GM19397 (cell line): Measurements from ENCODE around the gene UNC5A.

Experiments used
- ATAC-seq: cut with Tn5 transposase; IDR thresholded peaks from one replicate; pipeline ENCODE4 v1.9.1; 2021; ENCODE audit warnings: mild to moderate bottlenecking, moderate library complexity; ENCODE audit not compliant: unreplicated experiment

UNC5A gene

DNA sequence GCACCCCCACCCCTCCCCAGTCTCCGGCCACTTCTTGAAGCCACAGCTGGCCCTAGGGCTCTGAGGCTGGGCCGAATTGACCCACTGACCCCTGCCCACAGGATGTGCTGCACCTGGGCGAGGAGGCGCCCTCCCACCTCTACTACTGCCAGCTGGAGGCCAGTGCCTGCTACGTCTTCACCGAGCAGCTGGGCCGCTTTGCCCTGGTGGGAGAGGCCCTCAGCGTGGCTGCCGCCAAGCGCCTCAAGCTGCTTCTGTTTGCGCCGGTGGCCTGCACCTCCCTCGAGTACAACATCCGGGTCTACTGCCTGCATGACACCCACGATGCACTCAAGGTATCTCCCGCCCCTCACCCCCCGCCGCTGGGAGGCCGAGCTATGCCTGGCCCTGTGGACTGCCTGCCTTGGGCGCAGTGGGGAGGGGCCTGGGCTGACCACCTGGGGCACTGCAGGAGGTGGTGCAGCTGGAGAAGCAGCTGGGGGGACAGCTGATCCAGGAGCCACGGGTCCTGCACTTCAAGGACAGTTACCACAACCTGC is 67.5 kb downstream of the UNC5A start:
- ATAC-seq = no peak

GRCh38 chr5:176878463-176878862 is 68.1 kb downstream of the UNC5A start:
- ATAC-seq = no peak

DNA sequence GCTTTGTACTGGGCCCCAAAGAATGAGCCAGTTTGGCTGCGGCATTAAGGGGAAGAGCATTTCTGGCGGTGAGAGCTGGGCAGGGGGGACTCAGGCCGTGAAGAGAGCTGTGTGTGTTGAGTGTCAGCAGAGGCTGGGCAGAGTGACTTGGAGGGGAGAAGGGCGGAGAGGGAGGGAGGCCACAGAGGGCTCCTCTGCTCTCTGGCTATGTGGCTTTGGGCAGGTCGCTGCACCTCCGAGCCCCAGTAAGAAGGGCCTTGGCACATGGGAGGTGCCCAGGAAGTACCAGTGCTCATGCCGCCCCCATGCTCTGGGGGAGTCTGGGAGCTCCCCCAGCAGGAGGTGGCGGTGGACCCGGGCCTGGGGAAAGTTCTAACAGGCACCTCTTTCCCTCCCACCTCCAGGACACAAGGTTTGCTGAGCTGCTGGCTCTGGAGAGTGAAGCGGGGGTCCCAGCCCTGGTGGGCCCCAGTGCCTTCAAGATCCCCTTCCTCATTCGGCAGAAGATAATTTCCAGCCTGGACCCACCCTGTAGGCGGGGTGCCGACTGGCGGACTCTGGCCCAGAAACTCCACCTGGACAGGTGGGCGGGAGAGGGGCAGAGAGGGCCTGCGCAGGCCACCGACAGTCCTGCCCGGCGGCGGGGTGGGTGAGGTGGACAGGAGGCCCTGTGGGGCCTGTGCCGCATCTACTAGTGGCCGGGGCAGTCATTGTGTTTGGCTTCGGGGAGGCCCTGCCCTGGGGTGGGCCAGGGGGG is 68.7 kb downstream of the UNC5A start:
- ATAC-seq = no peak

DNA sequence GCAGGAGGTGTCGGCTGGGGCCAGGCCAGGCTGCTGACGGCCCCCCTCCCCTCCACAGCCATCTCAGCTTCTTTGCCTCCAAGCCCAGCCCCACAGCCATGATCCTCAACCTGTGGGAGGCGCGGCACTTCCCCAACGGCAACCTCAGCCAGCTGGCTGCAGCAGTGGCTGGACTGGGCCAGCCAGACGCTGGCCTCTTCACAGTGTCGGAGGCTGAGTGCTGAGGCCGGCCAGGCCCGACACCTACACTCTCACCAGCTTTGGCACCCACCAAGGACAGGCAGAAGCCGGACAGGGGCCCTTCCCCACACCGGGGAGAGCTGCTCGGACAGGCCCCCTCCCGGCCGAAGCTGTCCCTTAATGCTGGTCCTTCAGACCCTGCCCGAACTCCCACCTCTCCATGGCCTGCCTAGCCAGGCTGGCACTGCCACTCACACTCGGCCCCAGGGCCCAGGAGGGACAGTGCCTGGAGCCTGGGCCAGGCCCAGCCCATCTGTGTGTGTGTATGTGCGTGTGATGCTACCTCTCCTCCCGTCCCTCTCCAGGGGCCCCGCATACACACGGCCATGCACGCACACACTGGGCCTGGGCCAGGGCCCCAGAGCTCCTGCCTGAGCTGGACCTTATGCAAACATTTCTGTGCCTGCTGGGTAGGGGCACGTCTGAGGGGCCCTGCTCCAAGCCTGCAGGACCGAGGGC is 69.5 kb downstream of the UNC5A start:
- ATAC-seq = no peak

- ATAC-seq = no peak
These were observed 70.1 kb downstream of the UNC5A start for GRCh38 chr5:176880366-176881020.

- ATAC-seq = no peak
These were observed 70.8 kb downstream of the UNC5A start for GRCh38 chr5:176881021-176881749.

- no peak for ATAC-seq
These were observed 71.6 kb downstream of the UNC5A start for GRCh38 chr5:176881816-176882566.

- no peak for ATAC-seq
These were observed 72.2 kb downstream of the UNC5A start for GRCh38 chr5:176882567-176882903.

DNA sequence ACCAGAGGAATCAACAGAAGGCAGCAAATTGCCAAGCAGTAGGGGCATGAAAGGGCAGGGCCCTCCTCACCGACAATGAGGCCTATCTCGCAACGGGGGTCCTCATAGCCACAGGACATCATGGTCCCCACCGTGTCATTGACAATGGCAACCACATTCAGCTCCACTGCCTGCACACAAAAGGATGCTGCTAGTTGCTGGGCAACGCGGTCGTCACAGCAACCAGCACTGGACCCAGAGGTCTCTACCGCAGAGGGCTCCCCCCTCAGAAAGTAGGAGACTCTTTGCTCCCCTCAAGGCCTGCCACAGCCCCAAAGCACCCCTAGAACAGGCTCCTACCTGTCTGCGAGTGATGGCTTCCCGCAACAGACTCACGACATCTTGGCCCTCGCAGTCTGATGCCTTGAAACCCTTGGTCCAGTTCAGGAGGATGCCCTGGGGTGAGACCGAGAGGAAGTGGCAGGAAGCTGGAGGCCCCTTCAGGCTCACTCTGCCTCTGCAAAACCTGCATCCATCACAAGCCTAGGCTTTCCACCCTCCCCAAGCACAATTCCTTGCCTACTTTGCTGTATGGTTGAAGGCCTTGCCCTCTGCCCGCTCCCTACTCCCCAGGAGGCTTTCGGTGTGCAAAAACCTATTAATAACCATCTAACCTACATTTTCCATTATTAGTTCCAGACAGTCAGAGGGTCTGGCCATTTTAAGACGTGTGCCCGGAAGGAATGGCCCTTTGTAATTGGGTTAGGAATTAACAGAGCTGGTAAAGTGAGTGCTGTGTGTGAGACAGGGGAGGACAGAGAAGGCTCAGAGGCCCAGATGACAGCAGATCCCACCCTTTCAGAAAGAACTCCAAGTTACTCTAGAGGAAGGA is 73.6 kb downstream of the UNC5A start:
- no peak for ATAC-seq

- ATAC-seq = no peak
These were observed 74.2 kb downstream of the UNC5A start for GRCh38 chr5:176884571-176884890.

GRCh38 chr5:176886336-176887251 is 76.2 kb downstream of the UNC5A start:
- ATAC-seq = no peak

DNA sequence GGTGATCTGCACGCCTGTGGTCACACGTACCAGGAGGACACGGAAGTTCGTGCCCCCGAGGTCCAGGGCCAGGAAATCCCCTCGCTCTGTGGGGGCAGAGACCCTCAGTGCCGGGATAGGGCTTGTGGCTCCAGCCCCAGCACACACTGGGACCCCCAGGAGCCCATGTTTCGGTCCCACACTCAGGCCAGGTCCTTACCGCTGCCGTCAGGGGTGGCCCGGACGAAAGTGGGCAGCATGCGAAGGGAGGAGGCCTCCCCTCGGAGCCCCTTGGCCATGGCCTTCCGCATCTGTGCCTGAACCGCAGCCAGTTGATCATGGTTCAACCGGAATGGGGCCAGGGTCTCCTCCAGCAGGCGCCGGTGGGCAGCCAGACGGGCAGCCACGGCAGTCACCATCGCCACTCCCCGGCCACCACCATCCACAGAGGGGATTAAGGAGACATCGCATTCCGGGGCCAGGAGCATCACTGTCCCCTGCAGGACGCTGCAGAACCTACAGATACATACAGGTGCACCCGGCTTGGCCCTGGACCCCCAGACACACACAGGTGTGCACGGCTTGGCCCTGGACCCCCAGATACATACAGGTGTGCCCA is 77.0 kb downstream of the UNC5A start:
- no peak for ATAC-seq

DNA sequence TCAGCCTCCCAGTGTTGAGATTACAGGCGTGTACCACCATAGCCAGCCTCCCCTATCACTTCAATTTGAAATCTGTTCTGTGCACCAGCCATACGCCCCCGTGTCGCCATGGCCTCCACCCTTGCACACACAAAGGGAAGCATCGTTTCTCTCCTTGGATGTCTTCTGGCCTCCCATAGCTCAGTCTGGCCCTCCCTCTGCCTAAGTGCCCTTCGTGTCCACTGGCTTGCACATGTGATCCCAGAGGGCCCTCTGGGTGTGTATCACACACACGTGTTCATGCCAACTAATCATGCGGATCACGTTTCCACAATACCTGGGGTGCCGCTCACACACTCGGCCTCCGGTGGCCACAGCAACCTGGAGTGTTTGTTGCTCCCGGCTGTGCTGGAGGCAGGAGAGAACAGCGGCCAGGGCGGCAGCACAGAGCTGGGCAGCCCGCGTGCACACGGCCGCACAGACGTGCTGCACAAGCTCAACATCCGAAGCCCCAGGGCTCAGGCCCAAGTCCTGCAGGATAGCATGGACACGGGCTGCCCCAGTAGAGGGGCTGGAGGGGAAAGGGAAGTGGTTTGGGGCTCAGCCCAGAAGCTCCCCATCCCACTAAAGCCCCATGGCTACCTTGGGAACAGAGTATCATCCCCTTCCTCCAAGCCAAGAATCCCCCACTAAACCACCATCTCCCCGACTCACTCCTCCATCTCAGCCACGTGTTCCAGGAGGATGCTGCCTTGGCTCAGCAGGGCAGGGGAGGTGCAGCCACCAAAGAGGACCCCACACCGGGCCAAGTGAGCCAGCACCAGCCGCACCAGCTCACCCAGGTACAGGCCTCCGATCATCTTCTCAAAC is 77.9 kb downstream of the UNC5A start:
- no peak for ATAC-seq

GRCh38 chr5:176888865-176889165 is 78.5 kb downstream of the UNC5A start:
- ATAC-seq = no peak

DNA sequence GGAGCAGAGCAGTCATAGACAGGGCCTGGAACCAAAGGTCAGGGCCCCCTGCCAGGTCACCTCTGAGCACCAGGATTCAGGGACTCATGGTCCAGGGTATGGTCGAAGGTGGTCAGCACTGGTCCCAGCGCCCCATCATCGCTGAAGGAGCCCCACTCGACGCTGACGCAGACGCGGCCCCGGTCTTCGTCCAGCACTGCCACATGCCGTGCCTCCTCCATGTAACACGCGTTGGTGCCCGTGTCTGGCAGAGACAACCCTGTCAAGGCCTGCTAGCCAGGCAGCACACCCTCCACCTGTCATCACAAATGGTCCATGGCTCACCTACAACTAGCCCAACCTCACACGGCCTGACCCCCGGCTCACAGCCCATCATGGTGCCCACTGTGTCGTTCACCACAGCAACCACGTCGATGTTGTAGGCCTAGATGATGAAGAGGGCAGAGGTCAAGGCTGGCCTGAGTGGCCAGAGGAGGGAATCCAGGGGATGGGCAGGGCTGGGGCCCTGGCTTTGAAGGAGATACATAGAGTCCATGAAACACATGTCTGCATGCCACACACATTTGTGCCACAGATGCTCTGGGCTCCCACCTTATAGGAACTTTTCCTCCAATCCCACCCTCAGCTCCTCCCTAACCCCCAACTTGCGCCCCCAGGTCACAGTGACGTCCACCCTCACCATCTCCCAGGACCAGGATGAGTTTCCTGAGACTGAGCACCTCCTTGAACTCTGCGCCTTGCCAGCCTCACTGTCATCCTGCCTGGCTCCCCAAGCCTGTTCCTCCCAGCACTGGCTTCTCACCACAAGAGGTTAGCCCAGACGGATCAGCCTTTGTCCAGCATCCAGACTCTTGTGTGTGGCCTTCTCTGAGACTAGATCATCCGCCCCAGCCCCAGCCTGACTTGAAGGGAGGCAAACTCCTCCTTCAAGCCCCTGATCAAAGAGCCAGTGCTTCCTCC is 79.2 kb downstream of the UNC5A start:
- ATAC-seq = no peak
